ENCODE measurements around the gene KRTAP10-11. TPM values are rescaled to one million over a fixed set of nuclear protein-coding genes. Genes with fewer than 3 reads are reported as not detected.

The KRTAP10-11 gene, protein sequence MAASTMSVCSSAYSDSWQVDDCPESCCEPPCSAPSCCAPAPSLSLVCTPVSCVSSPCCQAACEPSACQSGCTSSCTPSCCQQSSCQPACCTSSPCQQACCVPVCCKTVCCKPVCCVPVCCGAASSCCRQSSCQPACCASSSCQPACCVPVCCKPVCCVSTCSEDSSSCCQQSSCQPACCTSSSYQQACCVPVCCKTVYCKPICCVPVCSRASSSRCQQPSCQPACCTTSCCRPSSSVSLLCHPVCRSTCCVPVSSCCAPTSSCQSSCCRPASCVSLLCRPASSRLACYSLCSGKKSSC
- not detected in 2 replicates for total RNA-seq

DNA sequence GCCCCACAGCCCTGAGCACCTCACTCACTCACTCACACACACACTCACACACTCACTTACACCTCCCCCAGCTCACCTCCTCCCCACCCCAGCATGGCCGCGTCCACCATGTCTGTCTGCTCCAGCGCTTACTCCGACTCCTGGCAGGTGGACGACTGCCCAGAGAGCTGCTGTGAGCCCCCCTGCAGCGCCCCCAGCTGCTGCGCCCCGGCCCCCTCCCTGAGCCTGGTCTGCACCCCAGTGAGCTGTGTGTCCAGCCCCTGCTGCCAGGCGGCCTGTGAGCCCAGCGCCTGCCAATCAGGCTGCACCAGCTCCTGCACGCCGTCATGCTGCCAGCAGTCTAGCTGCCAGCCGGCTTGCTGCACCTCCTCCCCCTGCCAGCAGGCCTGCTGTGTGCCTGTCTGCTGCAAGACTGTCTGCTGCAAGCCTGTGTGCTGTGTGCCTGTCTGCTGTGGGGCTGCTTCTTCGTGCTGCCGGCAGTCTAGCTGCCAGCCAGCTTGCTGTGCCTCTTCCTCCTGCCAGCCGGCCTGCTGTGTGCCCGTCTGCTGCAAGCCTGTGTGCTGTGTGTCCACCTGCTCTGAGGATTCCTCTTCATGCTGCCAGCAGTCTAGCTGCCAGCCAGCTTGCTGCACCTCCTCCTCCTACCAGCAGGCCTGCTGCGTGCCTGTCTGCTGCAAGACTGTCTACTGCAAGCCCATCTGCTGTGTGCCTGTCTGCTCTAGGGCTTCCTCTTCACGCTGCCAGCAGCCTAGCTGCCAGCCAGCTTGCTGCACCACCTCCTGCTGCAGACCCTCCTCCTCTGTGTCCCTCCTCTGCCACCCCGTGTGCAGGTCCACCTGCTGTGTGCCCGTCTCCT lies at the start of gene KRTAP10-11:
Gene KRTAP10-11, plus strand, starts transcription at position 49 of the 856 bp plus-strand sequence. Its CDS starts 45 bp downstream, at position 94.

DNA sequence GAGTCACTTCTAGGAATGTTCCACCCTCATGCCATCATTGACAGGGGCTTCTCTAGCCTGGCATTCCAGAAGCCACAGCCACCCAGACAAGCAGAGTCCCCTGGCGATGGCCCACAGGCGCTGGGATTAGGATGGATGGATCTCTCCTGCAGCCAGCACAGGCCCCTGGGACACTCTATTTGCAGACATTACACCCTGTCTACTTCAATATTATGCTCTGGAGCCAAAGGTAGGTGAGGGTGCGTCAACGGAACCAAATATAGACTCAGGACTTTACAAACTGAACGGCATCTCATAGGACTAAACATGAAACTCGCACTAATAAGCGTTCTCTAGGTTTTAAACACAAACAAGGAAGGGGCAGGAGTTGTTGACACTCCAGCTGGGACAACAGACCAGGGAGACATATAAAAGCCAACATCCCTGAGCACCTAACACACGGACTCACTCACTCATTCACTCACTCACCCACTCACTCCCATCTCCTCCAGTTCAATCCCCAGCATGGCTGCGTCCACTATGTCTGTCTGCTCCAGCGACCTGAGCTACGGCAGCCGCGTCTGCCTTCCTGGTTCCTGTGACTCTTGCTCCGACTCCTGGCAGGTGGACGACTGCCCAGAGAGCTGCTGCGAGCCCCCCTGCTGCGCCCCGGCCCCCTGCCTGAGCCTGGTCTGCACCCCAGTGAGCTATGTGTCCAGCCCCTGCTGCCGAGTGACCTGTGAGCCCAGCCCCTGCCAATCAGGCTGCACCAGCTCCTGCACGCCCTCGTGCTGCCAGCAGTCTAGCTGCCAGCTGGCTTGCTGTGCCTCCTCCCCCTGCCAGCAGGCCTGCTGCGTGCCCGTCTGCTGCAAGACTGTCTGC lies 45.9 kb upstream of the KRTAP10-11 start, which contains the start of gene KRTAP10-7:
Gene KRTAP10-7, plus strand, starts transcription at position 480 of the 861 bp plus-strand sequence. Its CDS starts 25 bp downstream, at position 505.

DNA sequence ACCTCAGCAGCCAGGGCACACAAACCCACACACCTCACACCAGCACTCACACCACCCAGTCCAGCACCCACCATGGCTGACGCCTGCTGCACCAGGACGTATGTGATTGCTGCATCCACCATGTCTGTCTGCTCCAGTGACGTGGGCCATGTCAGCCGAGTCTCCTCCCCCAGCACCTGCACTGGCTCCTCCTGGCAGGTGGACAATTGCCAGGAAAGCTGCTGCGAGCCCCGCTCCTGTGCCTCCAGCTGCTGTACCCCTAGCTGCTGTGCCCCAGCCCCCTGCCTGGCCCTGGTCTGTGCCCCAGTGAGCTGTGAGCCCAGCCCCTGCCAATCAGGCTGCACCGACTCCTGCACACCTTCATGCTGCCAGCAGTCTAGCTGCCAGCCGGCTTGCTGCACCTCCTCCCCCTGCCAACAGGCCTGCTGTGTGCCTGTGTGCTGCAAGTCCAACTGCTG lies 34.2 kb upstream of the KRTAP10-11 start, which contains the start of gene KRTAP10-8:
Gene KRTAP10-8, plus strand, starts transcription at position 51 of the 458 bp plus-strand sequence. Its CDS starts 22 bp downstream, at position 73.

DNA sequence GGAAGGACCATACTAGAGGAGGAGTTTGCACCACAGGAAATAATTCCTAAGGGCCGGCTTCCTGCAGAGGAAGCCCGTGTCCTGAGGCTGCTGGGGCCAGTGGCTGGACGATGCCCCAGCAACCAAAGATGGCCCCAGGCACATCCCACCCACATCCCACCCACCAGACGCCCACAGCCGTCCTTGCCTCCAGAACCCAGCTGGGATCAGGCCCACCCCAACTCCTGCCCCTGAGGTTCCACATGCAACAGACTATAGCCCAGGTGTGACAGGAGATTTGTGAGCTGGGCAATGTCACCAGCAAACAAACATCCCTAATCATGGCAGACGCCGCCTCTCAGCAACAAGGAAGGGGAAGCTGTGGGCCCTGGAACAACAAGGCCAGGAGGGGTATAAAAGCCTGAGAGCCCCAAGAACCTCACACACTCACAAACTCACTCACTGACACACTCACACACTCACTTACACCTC lies 19.5 kb upstream of the KRTAP10-11 start, which contains the start of gene KRTAP10-9:
Gene KRTAP10-9, plus strand, starts transcription at position 421 of the 471 bp plus-strand sequence. CDS start 79 bp downstream, outside the sequence.

DNA sequence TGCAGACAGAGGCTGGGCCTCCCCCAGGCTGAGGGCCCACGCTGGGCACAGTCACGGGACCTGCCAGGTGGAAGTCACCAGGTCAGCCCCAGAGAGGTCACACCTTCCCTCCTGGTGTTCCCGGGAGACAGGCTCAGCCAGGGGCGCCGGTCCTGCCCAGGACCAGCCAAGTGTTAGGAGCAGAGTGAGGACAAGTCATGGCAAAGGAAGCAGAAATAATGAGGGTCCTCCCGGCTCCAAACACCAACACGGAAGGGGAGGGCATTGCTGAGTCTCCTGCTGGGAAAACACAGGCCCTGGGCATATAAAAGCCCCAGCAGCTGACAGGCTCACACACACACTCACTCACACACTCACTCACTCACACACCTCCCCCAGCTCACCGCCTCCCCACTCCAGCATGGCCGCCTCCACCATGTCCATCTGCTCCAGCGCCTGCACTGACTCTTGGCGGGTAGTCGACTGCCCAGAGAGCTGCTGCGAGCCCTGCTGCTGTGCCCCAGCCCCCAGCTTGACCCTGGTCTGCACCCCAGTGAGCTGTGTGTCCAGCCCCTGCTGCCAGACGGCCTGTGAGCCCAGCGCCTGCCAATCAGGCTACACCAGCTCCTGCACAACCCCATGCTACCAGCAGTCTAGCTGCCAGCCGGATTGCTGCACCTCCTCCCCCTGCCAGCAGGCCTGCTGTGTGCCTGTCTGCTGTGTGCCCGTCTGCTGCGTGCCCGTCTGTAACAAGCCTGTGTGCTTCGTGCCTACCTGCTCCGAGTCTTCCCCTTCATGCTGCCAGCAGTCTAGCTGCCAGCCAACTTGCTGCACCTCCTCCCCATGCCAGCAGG lies 9.0 kb upstream of the KRTAP10-11 start, which contains the start of gene KRTAP10-10:
Gene KRTAP10-10, plus strand, starts transcription at position 339 of the 833 bp plus-strand sequence. Its CDS starts 62 bp downstream, at position 401.

DNA sequence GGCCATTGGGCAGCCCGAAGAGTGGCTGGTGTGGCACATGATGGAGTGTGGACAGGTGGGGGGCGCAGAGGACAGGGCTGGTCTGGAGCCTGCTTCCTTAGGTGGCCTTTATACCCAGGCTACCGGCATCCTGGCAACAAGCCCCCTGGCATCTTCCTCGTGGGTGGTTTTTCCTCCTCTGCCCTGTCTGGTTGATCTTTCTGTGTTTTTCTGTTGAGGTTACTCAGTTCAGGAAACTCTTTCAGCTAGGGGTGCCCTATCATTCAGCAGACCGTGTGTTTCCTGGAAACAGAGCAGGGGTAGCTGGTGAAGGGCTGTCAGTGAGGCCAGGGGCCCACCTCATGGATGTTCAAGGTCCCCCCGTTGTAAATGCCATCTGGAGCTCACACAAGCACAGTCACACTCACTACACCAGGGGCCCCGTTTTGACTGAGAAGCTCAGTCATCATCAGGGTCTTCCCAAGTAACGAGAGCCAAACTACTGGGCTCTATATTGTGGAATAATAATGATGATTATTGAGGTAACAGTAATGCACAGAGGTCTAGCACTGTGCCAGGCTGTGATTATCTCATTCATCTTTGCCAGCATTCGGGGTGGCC lies 8.5 kb downstream of the KRTAP10-11 start, which contains the start of gene KRTAP12-4:
Gene KRTAP12-4, minus strand, starts transcription at position 84 of the 600 bp plus-strand sequence. Its CDS starts 45 bp downstream, at position 39.

DNA sequence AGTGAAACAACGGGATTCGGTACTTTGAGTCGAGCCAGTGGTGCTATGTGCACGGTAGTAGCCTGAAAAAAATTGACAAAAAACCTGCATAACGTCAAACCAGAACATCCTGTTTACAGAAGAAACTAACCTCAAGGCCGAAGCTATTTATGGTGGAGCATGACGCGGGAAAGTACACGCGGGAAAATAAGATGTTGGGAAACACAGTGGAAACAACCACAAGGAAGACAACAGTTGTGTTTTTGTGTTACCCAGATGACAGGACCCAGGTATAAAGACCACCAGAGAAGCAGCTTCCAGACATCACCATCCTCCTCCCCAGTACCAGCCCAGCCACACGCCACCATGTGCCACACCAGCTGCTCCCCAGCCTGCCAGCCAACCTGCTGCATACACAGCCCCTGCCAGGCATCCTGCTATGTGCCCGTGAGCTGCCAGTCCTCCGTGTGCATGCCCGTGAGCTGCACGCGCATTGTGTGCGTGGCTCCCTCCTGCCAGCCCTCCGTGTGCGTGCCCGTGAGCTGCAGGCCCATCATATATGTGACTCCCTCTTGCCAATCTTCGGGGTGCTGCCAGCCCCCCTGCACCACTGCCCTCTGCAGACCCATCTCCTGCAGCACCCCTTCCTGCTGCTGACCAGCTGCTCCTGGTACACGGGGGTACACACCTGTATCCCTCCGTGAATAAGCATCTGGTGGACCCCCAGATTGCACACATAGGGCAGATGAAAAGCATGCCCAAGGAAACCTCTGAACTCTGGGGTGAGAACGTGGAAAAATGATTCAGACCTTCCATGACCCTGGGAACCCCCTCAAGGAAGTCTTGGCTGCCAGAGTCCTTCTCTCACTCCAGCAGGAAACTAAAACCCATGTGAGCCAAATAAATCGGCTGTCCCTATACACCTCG lies 11.7 kb downstream of the KRTAP10-11 start, which contains the start of gene KRTAP12-3:
Gene KRTAP12-3, plus strand, starts transcription at position 298 of the 906 bp plus-strand sequence. Its CDS starts 48 bp downstream, at position 346.

DNA sequence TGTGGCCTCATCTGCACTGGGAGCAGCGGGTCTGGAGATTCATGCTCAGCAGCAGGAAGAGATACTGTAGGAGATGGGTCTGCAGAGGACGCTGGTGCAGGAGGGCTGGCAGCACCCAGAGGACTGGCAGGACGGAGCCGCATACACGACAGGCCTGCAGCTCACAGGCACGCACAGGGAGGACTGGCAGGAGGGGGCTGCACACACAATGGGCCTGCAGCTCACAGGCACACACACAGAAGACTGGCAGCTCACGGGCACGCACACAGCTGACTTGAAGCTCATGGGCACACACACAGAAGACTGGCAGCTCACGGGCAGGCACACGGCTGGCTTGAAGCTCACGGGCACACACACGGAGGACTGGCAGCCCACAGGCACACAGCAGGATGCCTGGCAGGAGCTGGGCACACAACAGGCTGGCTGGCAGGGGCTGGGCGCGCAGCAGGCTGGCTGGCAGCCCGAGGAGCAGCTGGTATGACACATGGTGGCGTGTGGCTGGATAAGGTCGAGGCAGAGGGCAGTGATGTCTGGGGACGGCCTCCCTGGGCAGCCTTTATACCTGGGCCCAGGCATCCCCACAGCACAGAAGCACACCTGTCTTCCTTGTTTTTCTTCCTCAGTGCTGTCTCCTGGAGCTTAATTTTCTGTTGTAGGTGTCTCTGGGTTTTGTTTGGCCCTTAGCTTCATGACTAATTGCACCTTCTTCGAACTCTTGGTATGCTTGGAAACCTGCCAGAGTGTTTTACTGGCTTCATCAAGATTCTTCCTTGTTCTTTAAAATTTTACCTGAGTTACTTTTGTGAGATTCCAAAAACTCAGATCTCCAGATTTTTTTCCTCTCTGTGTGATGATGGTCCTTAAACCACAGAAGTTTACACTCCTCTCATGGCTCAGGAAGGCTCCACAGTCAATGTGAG lies 20.4 kb downstream of the KRTAP10-11 start, which contains the start of gene KRTAP12-2:
Gene KRTAP12-2, minus strand, starts transcription at position 527 of the 920 bp plus-strand sequence. Its CDS starts 41 bp downstream, at position 486.

DNA sequence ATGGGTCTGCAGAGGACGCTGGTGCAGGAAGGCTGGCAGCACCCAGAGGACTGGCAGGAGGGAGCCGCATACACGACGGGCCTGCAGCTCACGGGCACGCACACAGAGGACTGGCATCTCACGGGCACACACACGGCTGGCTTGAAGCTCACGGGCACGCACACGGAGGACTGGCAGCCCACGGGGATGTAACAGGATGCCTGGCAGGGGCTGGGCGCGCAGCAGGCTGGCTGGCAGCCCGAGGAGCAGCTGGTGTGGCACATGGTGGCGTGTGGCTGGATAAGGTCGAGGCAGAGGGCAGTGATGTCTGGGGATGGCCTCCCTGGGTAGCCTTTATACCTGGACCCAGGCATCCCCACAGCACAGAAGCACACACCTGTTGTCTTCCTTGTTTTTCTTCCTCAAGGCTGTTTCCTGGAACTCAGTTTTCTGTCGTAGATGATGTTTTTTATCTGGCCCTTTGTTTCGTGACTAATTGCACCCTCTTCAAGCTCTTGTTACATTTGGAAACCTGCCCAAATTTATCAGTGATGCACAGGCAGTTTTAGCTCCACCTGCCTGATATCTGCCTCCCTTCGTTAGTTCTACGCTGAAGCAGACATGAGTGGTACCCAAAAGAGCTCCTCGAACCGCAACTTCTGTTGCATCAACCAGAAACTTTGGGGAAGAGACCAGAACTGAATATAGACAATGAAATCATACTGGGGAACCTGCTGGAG lies 35.8 kb downstream of the KRTAP10-11 start, which contains the start of gene KRTAP12-1:
Gene KRTAP12-1, minus strand, starts transcription at position 303 of the 719 bp plus-strand sequence. Its CDS starts 40 bp downstream, at position 263.

Small RNAs within 50 kb of the gene (small RNA-seq; reads per million reads assigned to genes)
- gene KRTAP12-6P = not detected

Other genes starting within 250 kb of the KRTAP10-11 start
- 1.2 and 1.5 TPM in 2 replicates for gene LRRC3, start 190.9 kb upstream of the KRTAP10-11 start, total RNA-seq
- not detected in 2 replicates for gene KRTAP10-1, start 106.2 kb upstream of the KRTAP10-11 start, total RNA-seq
- not detected in 2 replicates for gene KRTAP10-2, start 94.9 kb upstream of the KRTAP10-11 start, total RNA-seq
- gene KRTAP10-3, start 87.6 kb upstream of the KRTAP10-11 start, total RNA-seq = not detected in 2 replicates
- not detected in 2 replicates for gene KRTAP10-4, start 72.7 kb upstream of the KRTAP10-11 start, total RNA-seq
- not detected in 2 replicates for gene KRTAP10-5, start 65.8 kb upstream of the KRTAP10-11 start, total RNA-seq
- not detected in 2 replicates for gene KRTAP10-6, start 53.9 kb upstream of the KRTAP10-11 start, total RNA-seq
- gene KRTAP10-7, start 45.8 kb upstream of the KRTAP10-11 start, total RNA-seq = not detected in 2 replicates
- gene KRTAP10-8, start 34.3 kb upstream of the KRTAP10-11 start, total RNA-seq = not detected in 2 replicates
- not detected in 2 replicates for gene KRTAP10-9, start 19.3 kb upstream of the KRTAP10-11 start, total RNA-seq
- gene KRTAP10-10, start 9.1 kb upstream of the KRTAP10-11 start, total RNA-seq = not detected in 2 replicates
- not detected in 2 replicates for gene KRTAP12-4, start 8.2 kb downstream of the KRTAP10-11 start, total RNA-seq
- gene KRTAP12-3, start 11.5 kb downstream of the KRTAP10-11 start, total RNA-seq = not detected in 2 replicates
- not detected in 2 replicates for gene KRTAP12-2, start 20.5 kb downstream of the KRTAP10-11 start, total RNA-seq
- gene KRTAP12-1, start 35.7 kb downstream of the KRTAP10-11 start, total RNA-seq = not detected in 2 replicates
- gene KRTAP10-12, start 50.8 kb downstream of the KRTAP10-11 start, total RNA-seq = not detected in 2 replicates
- not detected in 2 replicates for gene TSPEAR, start 65.2 kb downstream of the KRTAP10-11 start, total RNA-seq
- gene UBE2G2, start 155.4 kb downstream of the KRTAP10-11 start, total RNA-seq = 92.7 and 94.8 TPM in 2 replicates
- gene SUMO3, start 171.6 kb downstream of the KRTAP10-11 start, total RNA-seq = 69.0 and 84.1 TPM in 2 replicates
- gene PTTG1IP, start 227.3 kb downstream of the KRTAP10-11 start, total RNA-seq = 108 and 111 TPM in 2 replicates

Measured in subcutaneous preadipocyte (primary cell).